Lower leg skin (tissue), 4 donors: ENCODE results near the gene RHPN2. TPM values are rescaled to one million over a fixed set of nuclear protein-coding genes. Genes with fewer than 3 reads are reported as not detected.

ENCODE experiments used
- DNase-seq, 2 donors: peaks; one replicate each; pipeline ENCODE4 v3.0.0-alpha.2; 2019; ENCODE audit warnings: low spot score in 2 of 2
- H3K4me3 ChIP-seq: fragments of 200-600 bp; sonication (generic); 2 replicates; pipeline ENCODE4 v1.5.1; 2017; ENCODE audit warnings: mild to moderate bottlenecking, low read depth; ENCODE audit not compliant: poor library complexity, severe bottlenecking
- CTCF ChIP-seq, 3 donors: fragments of 450-650 bp; IDR thresholded peaks; one replicate each; pipeline ENCODE4 v1.5.1; 2016; ENCODE audit warnings: antibody characterized with exemption in 3 of 3, mild to moderate bottlenecking in 3 of 3, moderate library complexity in 2 of 3
- POLR2A ChIP-seq, 2 donors: fragments of 450-650 bp; IDR thresholded peaks; one replicate each; pipeline ENCODE4 v1.6.1; 2016 to 2017; ENCODE audit warnings: antibody characterized with exemption in 2 of 2, mild to moderate bottlenecking in 1 of 2, moderate library complexity in 1 of 2
- WGBS, 2 donors: methylation state at CpG; one replicate each; pipeline ENCODE4 v1.1.5; 2018; 5-methylcytosine and 5-hydroxymethylcytosine counted together
- intact Hi-C: fragments of 100-400 bp; cut with DNase I; formaldehyde crosslinking; loops from one replicate; pipeline ENCODE4 v1.15.0; 2023; ENCODE audit warnings: low total_unique reads
- total RNA-seq, 4 donors: library from RNA; depleted of rRNA; stranded (reverse); fragments of >200 nt; gene quantifications; one replicate each; pipeline ENCODE4 v1.1.0, GENCODE V29; 2016

RHPN2 gene
- total RNA-seq, 4 donors from 2014 or later, result 4.0 to 25.7 (median 19.9) TPM

GRCh38 chr19:33102893-33103292 is 38.2 kb upstream of the RHPN2 start:
- no peak overlapping the region for H3K4me3 ChIP-seq
- TF ChIP-seq POLR2A (IDR thresholded peaks at IDR 0.05) (no peak), CTCF (IDR thresholded peaks at IDR 0.05) (no peak)
- 93 to 95% methylated on average over 6 of the region's 6 CpGs for WGBS, 2 donors
- no peak for DNase-seq
- intact Hi-C loops, result no loop called here

GRCh38 chr19:33100894-33101644 is 36.4 kb upstream of the RHPN2 start:
- 93% methylated on average over 10 of the region's 10 CpGs for WGBS, 2 donors
- TF ChIP-seq CTCF (IDR thresholded peaks at IDR 0.05) (no peak), POLR2A (IDR thresholded peaks at IDR 0.05) (no peak)
- intact Hi-C loops, result no loop called here
- no peak for DNase-seq
- no peak overlapping the region for H3K4me3 ChIP-seq

GRCh38 chr19:33098055-33098534 is 33.4 kb upstream of the RHPN2 start:
- intact Hi-C loops, result no loop called here
- TF ChIP-seq POLR2A (IDR thresholded peaks at IDR 0.05), result no peak
- peak in 1 of 3 donors; percentile 40 for TF ChIP-seq CTCF (IDR thresholded peaks at IDR 0.05)
- 71 to 78% methylated on average over 4 of the region's 4 CpGs for WGBS, 2 donors
- H3K4me3 ChIP-seq, result no peak overlapping the region
- no peak for DNase-seq

- 82 to 90% methylated on average over 4 of the region's 4 CpGs for WGBS, 2 donors
- TF ChIP-seq POLR2A (IDR thresholded peaks at IDR 0.05), result no peak
- TF ChIP-seq CTCF (IDR thresholded peaks at IDR 0.05), result no peak
- DNase-seq, result no peak
- H3K4me3 ChIP-seq, result no peak overlapping the region
- intact Hi-C loops, result no loop called here
Observed at GRCh38 chr19:33096005-33096404, 31.3 kb upstream of the RHPN2 start.

- DNase-seq, result no peak
- intact Hi-C loops, result no loop called here
- H3K4me3 ChIP-seq, result no peak overlapping the region
- WGBS, 2 donors, result 85 to 92% methylated on average over 6 of the region's 6 CpGs
- no peak for TF ChIP-seq CTCF (IDR thresholded peaks at IDR 0.05)
- TF ChIP-seq POLR2A (IDR thresholded peaks at IDR 0.05), result no peak
Observed at GRCh38 chr19:33094436-33095067, 29.9 kb upstream of the RHPN2 start.
